Measurements from ENCODE around the gene TPCN1. TPM values are rescaled to one million over a fixed set of nuclear protein-coding genes. Genes with fewer than 3 reads are reported as not detected.

Gene TPCN1
- total RNA-seq, 2 donors from 2014 or later, result 45.1 to 78.4 TPM

DNA sequence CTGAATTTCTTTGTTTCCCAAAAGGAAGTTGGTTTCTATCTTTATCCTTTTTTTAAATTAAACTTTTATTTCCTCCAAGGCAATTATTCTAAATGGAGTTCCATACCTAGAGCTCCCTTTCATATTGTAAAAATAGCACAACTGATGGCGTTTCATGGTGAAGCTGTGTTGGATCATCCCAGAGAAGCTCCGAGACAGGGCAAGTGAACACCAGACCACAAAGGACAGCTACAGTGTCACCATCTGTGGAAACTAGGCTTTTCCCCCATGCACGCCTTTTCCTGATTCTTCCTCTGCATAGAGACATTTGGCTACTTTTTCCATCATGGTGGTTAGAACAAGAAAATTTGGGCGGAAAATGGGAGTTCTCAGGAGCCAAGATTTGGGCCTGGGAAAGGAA lies 12.7 kb downstream of the TPCN1 start:
- peak overlapping the region in 1 of 4 donors; percentile 12 for H3K27ac ChIP-seq
- intact Hi-C loops (cut with DNase I), result no loop called here
- H3K27me3 ChIP-seq, result no peaks in the 10 kb centered on the region
- peaks cover 0 to 2% of the 10 kb centered on the region in 2 donors for H3K36me3 ChIP-seq (replicated peaks in 1 of 2; ENCODE audit: insufficient read depth in 1 of 2, low read depth in 2 of 2)
- WGBS, 2 donors, result 96% methylated on average over 4 of the region's 4 CpGs
- TF ChIP-seq POLR2A (IDR thresholded peaks at IDR 0.05), result no peak
- TF ChIP-seq, protein P1, sequence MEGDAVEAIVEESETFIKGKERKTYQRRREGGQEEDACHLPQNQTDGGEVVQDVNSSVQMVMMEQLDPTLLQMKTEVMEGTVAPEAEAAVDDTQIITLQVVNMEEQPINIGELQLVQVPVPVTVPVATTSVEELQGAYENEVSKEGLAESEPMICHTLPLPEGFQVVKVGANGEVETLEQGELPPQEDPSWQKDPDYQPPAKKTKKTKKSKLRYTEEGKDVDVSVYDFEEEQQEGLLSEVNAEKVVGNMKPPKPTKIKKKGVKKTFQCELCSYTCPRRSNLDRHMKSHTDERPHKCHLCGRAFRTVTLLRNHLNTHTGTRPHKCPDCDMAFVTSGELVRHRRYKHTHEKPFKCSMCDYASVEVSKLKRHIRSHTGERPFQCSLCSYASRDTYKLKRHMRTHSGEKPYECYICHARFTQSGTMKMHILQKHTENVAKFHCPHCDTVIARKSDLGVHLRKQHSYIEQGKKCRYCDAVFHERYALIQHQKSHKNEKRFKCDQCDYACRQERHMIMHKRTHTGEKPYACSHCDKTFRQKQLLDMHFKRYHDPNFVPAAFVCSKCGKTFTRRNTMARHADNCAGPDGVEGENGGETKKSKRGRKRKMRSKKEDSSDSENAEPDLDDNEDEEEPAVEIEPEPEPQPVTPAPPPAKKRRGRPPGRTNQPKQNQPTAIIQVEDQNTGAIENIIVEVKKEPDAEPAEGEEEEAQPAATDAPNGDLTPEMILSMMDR (IDR thresholded peaks at IDR 0.05), result no peak
- peaks cover 34% of the 10 kb centered on the region for H3K4me1 ChIP-seq
- no peak overlapping the region for H3K4me3 ChIP-seq
- DNase-seq, result no peak
- ATAC-seq, result no peak
- H3K9me3 ChIP-seq, result no peaks in the 10 kb centered on the region

DNA sequence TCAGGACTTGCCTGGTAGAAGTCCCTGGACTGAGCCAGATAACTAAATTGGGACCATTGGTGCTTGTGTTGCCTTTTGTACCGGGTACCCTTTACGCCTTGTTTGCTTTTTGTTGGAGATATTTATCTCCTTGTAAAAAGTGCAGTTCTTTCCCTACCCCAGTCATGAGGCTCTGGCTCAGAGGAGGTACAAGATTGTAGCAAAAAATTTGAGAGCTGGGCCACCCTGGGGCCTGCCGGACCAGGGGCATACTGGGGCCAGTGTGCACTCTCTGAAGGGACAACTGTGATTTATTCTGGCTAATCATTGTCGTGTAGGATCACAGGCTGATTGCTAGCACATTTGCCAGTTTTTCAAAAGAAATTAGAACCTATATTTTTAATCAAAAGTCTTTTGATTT lies 13.2 kb downstream of the TPCN1 start:
- 61 to 66% methylated on average over 4 of the region's 4 CpGs for WGBS, 2 donors
- peaks cover 0 to 2% of the 10 kb centered on the region in 2 donors for H3K36me3 ChIP-seq (replicated peaks in 1 of 2; ENCODE audit: insufficient read depth in 1 of 2, low read depth in 2 of 2)
- no peaks in the 10 kb centered on the region for H3K9me3 ChIP-seq
- DNase-seq, result no peak
- no peak for ATAC-seq
- H3K4me1 ChIP-seq, result peaks cover 34% of the 10 kb centered on the region
- no peak overlapping the region for H3K4me3 ChIP-seq
- intact Hi-C loops (cut with DNase I), result no loop called here
- no peak overlapping the region for H3K27ac ChIP-seq
- no peak for TF ChIP-seq POLR2A (IDR thresholded peaks at IDR 0.05)
- TF ChIP-seq, protein P1 (IDR thresholded peaks at IDR 0.05), result no peak
- H3K27me3 ChIP-seq, result no peaks in the 10 kb centered on the region

DNA sequence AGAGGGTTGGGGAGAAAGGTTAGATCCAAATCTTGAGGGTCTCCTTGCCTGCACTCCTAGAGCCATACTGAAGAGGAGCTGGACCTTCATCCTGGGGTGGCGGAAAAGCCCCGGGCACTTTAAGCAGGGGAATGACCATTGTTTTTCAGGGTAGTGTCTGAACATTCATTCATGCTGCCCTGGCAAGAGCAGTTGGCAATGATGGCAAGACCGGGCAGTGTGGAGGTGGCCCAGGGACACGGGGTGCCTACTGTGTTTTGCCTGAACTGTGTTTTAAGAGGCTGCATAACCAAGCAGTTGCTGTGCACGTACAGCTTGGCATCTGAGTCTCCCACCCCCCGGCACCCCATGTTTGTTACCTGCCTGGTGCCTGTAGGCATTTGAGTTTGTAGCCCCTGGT lies 14.7 kb downstream of the TPCN1 start:
- 86 to 89% methylated on average over 3 to 6 of the region's 6 CpGs for WGBS, 2 donors
- DNase-seq, result no peak
- no peak for TF ChIP-seq POLR2A (IDR thresholded peaks at IDR 0.05)
- TF ChIP-seq, protein P1 (IDR thresholded peaks at IDR 0.05), result no peak
- intact Hi-C loops (cut with DNase I), result no loop called here
- Histone ChIP-seq H3K36me3 (replicated peaks in 1 of 2; ENCODE audit: insufficient read depth in 1 of 2, low read depth in 2 of 2) (no peaks in the 10 kb centered on the region), H3K27me3 (no peaks in the 10 kb centered on the region), H3K9me3 (no peaks in the 10 kb centered on the region), H3K4me3 (no peak overlapping the region), H3K27ac (no peak overlapping the region), H3K4me1 (peaks cover 42% of the 10 kb centered on the region)
- ATAC-seq, result no peak

DNA sequence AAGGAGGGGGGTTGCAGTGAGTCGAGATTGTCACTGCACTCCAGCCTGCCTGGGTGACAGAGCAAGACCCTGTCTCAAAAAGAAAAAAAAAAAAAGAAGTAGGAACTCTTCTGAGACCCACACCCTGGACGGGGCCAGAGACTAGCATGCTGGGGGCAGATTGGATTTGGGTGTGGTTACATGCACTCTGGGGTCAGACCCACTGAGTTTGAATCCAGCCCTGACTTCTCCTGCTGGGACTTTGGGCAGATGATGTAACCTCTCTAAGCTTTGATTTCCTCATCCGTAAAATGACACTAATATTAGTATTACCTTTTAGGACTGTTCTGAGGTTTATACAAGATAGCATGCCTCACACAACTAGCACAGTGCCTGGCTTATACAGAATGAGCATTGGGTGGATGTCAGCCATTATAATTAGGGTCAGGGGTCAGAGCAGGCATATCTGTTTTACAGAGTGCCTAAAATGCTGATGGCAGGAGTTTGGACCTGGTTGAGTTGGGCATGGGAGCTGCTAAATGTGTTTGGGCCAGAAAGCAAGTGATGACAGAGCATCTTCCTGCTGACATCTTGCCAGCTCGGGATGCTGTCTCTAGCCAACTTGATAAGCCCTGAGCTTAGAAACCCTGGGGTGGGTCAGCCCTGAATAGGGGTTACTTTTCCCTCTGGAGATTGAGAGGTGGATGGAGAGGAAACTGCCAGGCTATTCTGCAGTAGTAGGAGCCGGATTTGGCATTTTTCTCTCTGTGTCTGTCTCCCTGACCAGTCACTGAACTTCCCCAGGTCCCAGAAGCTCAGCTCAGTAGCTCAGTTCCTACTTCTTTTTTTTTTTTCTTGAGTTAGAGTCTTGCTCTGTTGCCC lies 15.5 kb downstream of the TPCN1 start:
- peak overlapping the region in 1 of 4 donors; percentile 30 for H3K27ac ChIP-seq
- no peaks in the 10 kb centered on the region for H3K9me3 ChIP-seq
- TF ChIP-seq POLR2A (IDR thresholded peaks at IDR 0.05), result no peak
- TF ChIP-seq, protein P1 (IDR thresholded peaks at IDR 0.05), result no peak
- WGBS, 2 donors, result 78 to 81% methylated on average over 5 of the region's 5 CpGs
- no peak overlapping the region for H3K4me3 ChIP-seq
- H3K27me3 ChIP-seq, result no peaks in the 10 kb centered on the region
- H3K4me1 ChIP-seq, result peaks cover 42% of the 10 kb centered on the region
- no peaks in the 10 kb centered on the region for H3K36me3 ChIP-seq (replicated peaks in 1 of 2; ENCODE audit: insufficient read depth in 1 of 2, low read depth in 2 of 2)
- DNase-seq (no peak), ATAC-seq (no peak)
- intact Hi-C loops (cut with DNase I), result no loop called here

DNA sequence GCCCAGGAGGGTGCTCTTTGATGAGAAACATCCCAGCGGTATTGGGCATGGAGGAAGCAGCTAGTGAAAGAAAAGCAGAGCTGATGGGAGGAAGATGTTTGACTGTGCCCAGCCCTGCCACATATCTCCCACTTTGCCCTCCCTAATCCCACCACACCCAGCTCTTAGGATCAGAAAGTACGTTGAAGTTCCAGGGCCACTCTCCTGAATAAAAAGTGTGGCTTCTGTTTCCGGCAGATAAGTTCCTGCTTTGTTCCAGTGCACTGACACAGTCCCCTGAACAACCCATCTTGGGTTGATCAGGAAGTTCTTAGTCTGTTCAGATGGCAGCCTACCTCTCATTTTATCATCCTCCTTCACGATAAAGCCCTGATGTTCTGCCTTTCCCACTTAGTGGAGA lies 16.5 kb downstream of the TPCN1 start:
- Histone ChIP-seq H3K4me1 (peaks cover 45% of the 10 kb centered on the region), H3K27me3 (no peaks in the 10 kb centered on the region), H3K9me3 (no peaks in the 10 kb centered on the region), H3K36me3 (replicated peaks in 1 of 2; ENCODE audit: insufficient read depth in 1 of 2, low read depth in 2 of 2) (no peaks in the 10 kb centered on the region), H3K27ac (peak overlapping the region in 1 of 4 donors; percentile 32), H3K4me3 (no peak overlapping the region)
- intact Hi-C loops (cut with DNase I), result no loop called here
- ATAC-seq, result no peak
- no peak for TF ChIP-seq POLR2A (IDR thresholded peaks at IDR 0.05)
- TF ChIP-seq, protein P1 (IDR thresholded peaks at IDR 0.05), result no peak
- 71 to 94% methylated on average over 4 of the region's 4 CpGs for WGBS, 2 donors
- DNase-seq, result no peak
